ENCODE data around the gene LRRC55. TPM values are rescaled to one million over a fixed set of nuclear protein-coding genes. Genes with fewer than 3 reads are reported as not detected.
A peak's percentile ranks its signal among the peaks of the same experiment; 100 is the strongest.

LRRC55 gene
- total RNA-seq, 4 donors from 2014 or later, result not detected

GRCh38 chr11:57196596-57196995 is 14.8 kb downstream of the LRRC55 start:
- DNase-seq, result no peak

GRCh38 chr11:57197762-57198161 is 16.0 kb downstream of the LRRC55 start:
- H3K27me3 ChIP-seq, result no peaks in the 10 kb centered on the region
- intact Hi-C loops (cut with DNase I; ENCODE audit: low total_unique reads), result no loop called here
- TF ChIP-seq, protein P1, sequence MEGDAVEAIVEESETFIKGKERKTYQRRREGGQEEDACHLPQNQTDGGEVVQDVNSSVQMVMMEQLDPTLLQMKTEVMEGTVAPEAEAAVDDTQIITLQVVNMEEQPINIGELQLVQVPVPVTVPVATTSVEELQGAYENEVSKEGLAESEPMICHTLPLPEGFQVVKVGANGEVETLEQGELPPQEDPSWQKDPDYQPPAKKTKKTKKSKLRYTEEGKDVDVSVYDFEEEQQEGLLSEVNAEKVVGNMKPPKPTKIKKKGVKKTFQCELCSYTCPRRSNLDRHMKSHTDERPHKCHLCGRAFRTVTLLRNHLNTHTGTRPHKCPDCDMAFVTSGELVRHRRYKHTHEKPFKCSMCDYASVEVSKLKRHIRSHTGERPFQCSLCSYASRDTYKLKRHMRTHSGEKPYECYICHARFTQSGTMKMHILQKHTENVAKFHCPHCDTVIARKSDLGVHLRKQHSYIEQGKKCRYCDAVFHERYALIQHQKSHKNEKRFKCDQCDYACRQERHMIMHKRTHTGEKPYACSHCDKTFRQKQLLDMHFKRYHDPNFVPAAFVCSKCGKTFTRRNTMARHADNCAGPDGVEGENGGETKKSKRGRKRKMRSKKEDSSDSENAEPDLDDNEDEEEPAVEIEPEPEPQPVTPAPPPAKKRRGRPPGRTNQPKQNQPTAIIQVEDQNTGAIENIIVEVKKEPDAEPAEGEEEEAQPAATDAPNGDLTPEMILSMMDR (IDR thresholded peaks at IDR 0.05 in 4 of 5, conservative IDR thresholded peaks at IDR 0.05 in 1 of 5), result no peak
- no peak for TF ChIP-seq POLR2A (IDR thresholded peaks at IDR 0.05)
- DNase-seq, result no peak
- H3K4me1 ChIP-seq, result peaks cover 23 to 31% of the 10 kb centered on the region in 2 donors
- no peak overlapping the region for H3K4me3 ChIP-seq
- H3K36me3 ChIP-seq, result no peaks in the 10 kb centered on the region
- in situ Hi-C loops (cut with MboI; ENCODE audit: low sequenced_read_pairs in 4 of 4), result no loop called here
- no peak for ATAC-seq
- H3K9me3 ChIP-seq, result no peaks in the 10 kb centered on the region
- no peak overlapping the region for H3K27ac ChIP-seq

More at GRCh38 chr11:57196596-57196995, 14.8 kb downstream of the LRRC55 start:
- in situ Hi-C loops (cut with MboI; ENCODE audit: low sequenced_read_pairs in 4 of 4) (no loop called here), intact Hi-C loops (cut with DNase I; ENCODE audit: low total_unique reads) (no loop called here)
- no peaks in the 10 kb centered on the region for H3K36me3 ChIP-seq
- TF ChIP-seq POLR2A (IDR thresholded peaks at IDR 0.05), result no peak
- TF ChIP-seq, protein P1 (IDR thresholded peaks at IDR 0.05 in 4 of 5, conservative IDR thresholded peaks at IDR 0.05 in 1 of 5), result no peak
- H3K27me3 ChIP-seq, result no peaks in the 10 kb centered on the region
- no peak overlapping the region for H3K4me3 ChIP-seq
- peak overlapping the region in 1 of 4 donors; percentile 1 for H3K27ac ChIP-seq
- H3K4me1 ChIP-seq, result peaks cover 12 to 21% of the 10 kb centered on the region in 2 donors
- no peaks in the 10 kb centered on the region for H3K9me3 ChIP-seq
- ATAC-seq, result no peak

DNA sequence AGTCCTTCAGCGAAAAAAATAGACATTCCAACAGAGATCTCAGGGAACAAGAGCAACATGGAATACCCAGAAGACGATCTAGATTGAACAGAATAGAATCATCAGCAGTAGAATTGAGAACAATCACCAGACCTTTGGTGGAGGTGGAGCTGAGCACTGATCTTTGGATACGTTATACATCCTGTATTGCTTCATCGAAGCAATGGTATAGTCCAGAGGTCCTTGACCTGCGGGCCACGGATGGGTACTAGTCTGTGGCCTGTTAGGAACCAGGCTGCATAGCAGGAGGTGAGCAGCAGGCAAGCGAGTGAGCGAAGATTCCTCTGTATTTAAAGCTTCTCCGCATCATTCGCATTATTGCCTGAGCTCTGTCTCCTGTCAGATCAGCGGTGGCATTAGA is 17.6 kb downstream of the LRRC55 start:
- Histone ChIP-seq H3K36me3 (no peaks in the 10 kb centered on the region), H3K27me3 (no peaks in the 10 kb centered on the region), H3K4me3 (no peak overlapping the region), H3K4me1 (peaks cover 24 to 36% of the 10 kb centered on the region in 2 donors), H3K27ac (no peak overlapping the region), H3K9me3 (no peaks in the 10 kb centered on the region)
- in situ Hi-C loops (cut with MboI; ENCODE audit: low sequenced_read_pairs in 4 of 4) (no loop called here), intact Hi-C loops (cut with DNase I; ENCODE audit: low total_unique reads) (no loop called here)
- TF ChIP-seq POLR2A (IDR thresholded peaks at IDR 0.05), result no peak
- TF ChIP-seq, protein P1 (IDR thresholded peaks at IDR 0.05 in 4 of 5, conservative IDR thresholded peaks at IDR 0.05 in 1 of 5), result no peak
- ATAC-seq, result no peak
- DNase-seq, result no peak

DNA sequence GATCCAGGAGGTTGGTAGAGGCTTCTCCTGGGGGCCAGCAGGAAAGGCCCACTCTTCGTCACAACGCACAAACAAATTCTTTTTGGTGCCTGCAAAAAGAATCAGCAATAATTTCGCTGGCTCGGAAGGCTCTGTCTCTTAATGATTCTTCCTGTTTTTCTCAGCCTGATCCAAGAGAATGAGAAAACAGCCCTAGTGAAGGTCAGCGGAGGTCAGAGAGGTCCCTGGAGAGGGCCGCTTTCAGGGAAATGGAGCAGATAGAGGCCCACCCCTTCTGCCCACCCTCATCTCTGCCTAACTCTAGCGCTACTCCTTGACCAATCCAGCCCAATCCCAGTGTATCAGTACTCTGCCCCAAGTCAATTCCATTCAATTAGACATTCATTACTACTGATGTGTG is 19.2 kb downstream of the LRRC55 start:
- intact Hi-C loops (cut with DNase I; ENCODE audit: low total_unique reads), result loop anchor here (5.0 kb wide), 1 partner anchor 36 kb away; the partner anchor contains the start of gene APLNR
- no peak for DNase-seq
- H3K9me3 ChIP-seq, result no peaks in the 10 kb centered on the region
- no peak for TF ChIP-seq POLR2A (IDR thresholded peaks at IDR 0.05)
- TF ChIP-seq, protein P1 (IDR thresholded peaks at IDR 0.05 in 4 of 5, conservative IDR thresholded peaks at IDR 0.05 in 1 of 5), result no peak
- in situ Hi-C loops (cut with MboI; ENCODE audit: low sequenced_read_pairs in 4 of 4), result no loop called here
- peak in 1 of 2 donors; percentile 22 for ATAC-seq
- H3K36me3 ChIP-seq, result no peaks in the 10 kb centered on the region
- peak overlapping the region; percentile 33 to 58 (median 42) for H3K27ac ChIP-seq
- H3K4me1 ChIP-seq, result peaks cover 24 to 39% of the 10 kb centered on the region in 2 donors
- no peak overlapping the region for H3K4me3 ChIP-seq
- H3K27me3 ChIP-seq, result no peaks in the 10 kb centered on the region

- TF ChIP-seq POLR2A (IDR thresholded peaks at IDR 0.05), result no peak
- TF ChIP-seq, protein P1 (IDR thresholded peaks at IDR 0.05 in 4 of 5, conservative IDR thresholded peaks at IDR 0.05 in 1 of 5), result no peak
- ATAC-seq (peak in 1 of 2 donors; percentile 53), DNase-seq (peak in 1 of 2 donors; percentile 46)
- intact Hi-C loops (cut with DNase I; ENCODE audit: low total_unique reads), result loop anchor here (5.0 kb wide), 1 partner anchor 35 kb away; the partner anchor contains the start of gene APLNR
- H3K27ac ChIP-seq, result peak overlapping the region; percentile 29 to 58 (median 37)
- H3K27me3 ChIP-seq, result no peaks in the 10 kb centered on the region
- no peaks in the 10 kb centered on the region for H3K9me3 ChIP-seq
- H3K4me1 ChIP-seq, result peaks cover 24 to 39% of the 10 kb centered on the region in 2 donors
- in situ Hi-C loops (cut with MboI; ENCODE audit: low sequenced_read_pairs in 4 of 4), result no loop called here
- H3K4me3 ChIP-seq, result no peak overlapping the region
- no peaks in the 10 kb centered on the region for H3K36me3 ChIP-seq
Observed at GRCh38 chr11:57202281-57202680, 20.5 kb downstream of the LRRC55 start.
